ENCODE data around the gene IGLL5.
A peak's percentile ranks its signal among the peaks of the same experiment; 100 is the strongest.

Gene IGLL5

DNA sequence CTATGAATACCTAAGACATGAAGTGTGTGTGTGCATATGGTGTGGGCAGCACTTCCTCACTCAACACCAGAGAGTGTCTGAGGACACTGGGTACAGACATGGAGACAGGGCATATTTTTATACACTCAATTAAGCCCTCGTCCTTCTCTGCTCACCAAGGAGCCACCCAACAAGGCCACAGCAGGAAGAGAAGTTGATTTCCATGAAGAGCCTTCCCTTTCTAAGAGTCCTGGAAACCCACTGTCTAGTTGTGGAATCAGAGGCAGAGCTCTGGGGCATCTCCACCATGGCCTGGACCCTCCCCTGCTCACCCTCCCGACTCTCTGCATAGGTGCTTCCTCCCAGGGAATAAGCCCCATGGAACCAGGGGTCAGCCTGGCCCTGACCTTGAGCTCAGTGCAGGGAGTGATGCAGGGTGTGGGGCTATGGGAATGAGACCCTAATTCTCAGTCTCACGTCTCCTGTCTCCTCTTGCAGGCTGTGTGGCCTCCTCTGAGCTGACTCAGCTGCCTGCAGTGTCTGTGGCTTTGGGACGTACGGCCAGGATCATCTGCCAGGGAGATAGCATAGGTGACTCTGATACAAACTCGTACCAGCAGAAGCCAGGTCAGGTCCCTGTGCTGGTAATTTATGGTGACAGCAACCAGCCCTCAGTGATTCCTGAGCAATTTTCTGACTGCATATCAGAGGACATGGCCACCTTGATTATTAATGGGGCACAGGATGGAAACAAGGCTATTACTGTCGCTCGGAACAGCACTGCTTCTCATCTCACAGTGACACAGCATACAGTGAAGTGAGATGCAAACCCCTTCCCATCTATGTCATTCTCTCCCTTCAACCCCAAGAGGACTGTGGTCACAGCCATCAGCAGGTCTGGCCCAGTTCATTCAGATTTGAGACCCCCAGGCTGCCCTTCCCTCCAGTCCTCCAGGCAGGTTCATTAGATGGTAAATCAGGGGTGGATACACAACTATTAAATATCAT is 14.6 kb upstream of the IGLL5 start:
- Histone ChIP-seq H3K27ac (ENCODE audit: extremely low read depth, low read depth, low read length) (no peak overlapping the region), H3K4me3 (ENCODE audit: low read depth, low read length) (no peak overlapping the region), H3K4me1 (ENCODE audit: control insufficient read depth, insufficient read depth, low read length) (no peaks in the 10 kb centered on the region), H3K9me3 (ENCODE audit: control insufficient read depth, insufficient read depth, low read depth, low read length) (no peaks in the 10 kb centered on the region), H3K36me3 (ENCODE audit: control insufficient read depth in 2 of 2, insufficient read depth in 1 of 2, low read length in 2 of 2) (no peaks in the 10 kb centered on the region)
- CTCF ChIA-PET = interaction anchor here (0.6 to 4.7 kb wide), 10 partner anchors 11 to 218 kb away, joined by 3 to 32 read pairs (median 4); no protein-coding TSS in a partner anchor
- POLR2A ChIA-PET = no interaction called here
- TF ChIP-seq ZNF837 (tag by site-specific recombination; IDR thresholded peaks at IDR 0.05) = no peak
- no peak for TF ChIP-seq GLI2 (tag by site-specific recombination; IDR thresholded peaks at IDR 0.05; ENCODE audit: borderline replicate concordance, low read depth)
- TF ChIP-seq ZNF530 (tag by site-specific recombination; IDR thresholded peaks at IDR 0.05; ENCODE audit: low read depth) = no peak
- TF ChIP-seq ZNF792 (tag by site-specific recombination; IDR thresholded peaks at IDR 0.05) = no peak
- no peak for TF ChIP-seq ZNF776 (tag by site-specific recombination; IDR thresholded peaks at IDR 0.05; ENCODE audit: borderline replicate concordance)
- TF ChIP-seq, protein P1, sequence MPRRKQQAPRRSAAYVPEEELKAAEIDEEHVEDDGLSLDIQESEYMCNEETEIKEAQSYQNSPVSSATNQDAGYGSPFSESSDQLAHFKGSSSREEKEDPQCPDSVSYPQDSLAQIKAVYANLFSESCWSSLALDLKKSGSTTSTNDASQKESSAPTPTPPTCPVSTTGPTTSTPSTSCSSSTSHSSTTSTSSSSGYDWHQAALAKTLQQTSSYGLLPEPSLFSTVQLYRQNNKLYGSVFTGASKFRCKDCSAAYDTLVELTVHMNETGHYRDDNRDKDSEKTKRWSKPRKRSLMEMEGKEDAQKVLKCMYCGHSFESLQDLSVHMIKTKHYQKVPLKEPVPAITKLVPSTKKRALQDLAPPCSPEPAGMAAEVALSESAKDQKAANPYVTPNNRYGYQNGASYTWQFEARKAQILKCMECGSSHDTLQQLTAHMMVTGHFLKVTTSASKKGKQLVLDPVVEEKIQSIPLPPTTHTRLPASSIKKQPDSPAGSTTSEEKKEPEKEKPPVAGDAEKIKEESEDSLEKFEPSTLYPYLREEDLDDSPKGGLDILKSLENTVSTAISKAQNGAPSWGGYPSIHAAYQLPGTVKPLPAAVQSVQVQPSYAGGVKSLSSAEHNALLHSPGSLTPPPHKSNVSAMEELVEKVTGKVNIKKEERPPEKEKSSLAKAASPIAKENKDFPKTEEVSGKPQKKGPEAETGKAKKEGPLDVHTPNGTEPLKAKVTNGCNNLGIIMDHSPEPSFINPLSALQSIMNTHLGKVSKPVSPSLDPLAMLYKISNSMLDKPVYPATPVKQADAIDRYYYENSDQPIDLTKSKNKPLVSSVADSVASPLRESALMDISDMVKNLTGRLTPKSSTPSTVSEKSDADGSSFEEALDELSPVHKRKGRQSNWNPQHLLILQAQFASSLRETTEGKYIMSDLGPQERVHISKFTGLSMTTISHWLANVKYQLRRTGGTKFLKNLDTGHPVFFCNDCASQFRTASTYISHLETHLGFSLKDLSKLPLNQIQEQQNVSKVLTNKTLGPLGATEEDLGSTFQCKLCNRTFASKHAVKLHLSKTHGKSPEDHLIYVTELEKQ (tag by site-specific recombination; IDR thresholded peaks at IDR 0.05; ENCODE audit: borderline replicate concordance) = no peak
- TF ChIP-seq, protein P2, sequence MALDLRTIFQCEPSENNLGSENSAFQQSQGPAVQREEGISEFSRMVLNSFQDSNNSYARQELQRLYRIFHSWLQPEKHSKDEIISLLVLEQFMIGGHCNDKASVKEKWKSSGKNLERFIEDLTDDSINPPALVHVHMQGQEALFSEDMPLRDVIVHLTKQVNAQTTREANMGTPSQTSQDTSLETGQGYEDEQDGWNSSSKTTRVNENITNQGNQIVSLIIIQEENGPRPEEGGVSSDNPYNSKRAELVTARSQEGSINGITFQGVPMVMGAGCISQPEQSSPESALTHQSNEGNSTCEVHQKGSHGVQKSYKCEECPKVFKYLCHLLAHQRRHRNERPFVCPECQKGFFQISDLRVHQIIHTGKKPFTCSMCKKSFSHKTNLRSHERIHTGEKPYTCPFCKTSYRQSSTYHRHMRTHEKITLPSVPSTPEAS (tag by site-specific recombination; IDR thresholded peaks at IDR 0.05) = no peak
- TF ChIP-seq, protein P3, sequence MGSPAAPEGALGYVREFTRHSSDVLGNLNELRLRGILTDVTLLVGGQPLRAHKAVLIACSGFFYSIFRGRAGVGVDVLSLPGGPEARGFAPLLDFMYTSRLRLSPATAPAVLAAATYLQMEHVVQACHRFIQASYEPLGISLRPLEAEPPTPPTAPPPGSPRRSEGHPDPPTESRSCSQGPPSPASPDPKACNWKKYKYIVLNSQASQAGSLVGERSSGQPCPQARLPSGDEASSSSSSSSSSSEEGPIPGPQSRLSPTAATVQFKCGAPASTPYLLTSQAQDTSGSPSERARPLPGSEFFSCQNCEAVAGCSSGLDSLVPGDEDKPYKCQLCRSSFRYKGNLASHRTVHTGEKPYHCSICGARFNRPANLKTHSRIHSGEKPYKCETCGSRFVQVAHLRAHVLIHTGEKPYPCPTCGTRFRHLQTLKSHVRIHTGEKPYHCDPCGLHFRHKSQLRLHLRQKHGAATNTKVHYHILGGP (tag by site-specific recombination; IDR thresholded peaks at IDR 0.05) = no peak
- TF ChIP-seq ZNF768 (tag by site-specific recombination; IDR thresholded peaks at IDR 0.05) = no peak
- TF ChIP-seq ZNF23 (tag by site-specific recombination; IDR thresholded peaks at IDR 0.05; ENCODE audit: borderline replicate concordance) = no peak
- no peak for TF ChIP-seq ZNF580 (tag by site-specific recombination; IDR thresholded peaks at IDR 0.05)
- no peak for TF ChIP-seq ZNF529 (tag by site-specific recombination; IDR thresholded peaks at IDR 0.05; ENCODE audit: insufficient replicate concordance)
- no peak for TF ChIP-seq ZNF19 (tag by site-specific recombination; IDR thresholded peaks at IDR 0.05; ENCODE audit: low read depth)
- no peak for TF ChIP-seq ZNF292 (tag by site-specific recombination; IDR thresholded peaks at IDR 0.05; ENCODE audit: borderline replicate concordance, low read depth)

DNA sequence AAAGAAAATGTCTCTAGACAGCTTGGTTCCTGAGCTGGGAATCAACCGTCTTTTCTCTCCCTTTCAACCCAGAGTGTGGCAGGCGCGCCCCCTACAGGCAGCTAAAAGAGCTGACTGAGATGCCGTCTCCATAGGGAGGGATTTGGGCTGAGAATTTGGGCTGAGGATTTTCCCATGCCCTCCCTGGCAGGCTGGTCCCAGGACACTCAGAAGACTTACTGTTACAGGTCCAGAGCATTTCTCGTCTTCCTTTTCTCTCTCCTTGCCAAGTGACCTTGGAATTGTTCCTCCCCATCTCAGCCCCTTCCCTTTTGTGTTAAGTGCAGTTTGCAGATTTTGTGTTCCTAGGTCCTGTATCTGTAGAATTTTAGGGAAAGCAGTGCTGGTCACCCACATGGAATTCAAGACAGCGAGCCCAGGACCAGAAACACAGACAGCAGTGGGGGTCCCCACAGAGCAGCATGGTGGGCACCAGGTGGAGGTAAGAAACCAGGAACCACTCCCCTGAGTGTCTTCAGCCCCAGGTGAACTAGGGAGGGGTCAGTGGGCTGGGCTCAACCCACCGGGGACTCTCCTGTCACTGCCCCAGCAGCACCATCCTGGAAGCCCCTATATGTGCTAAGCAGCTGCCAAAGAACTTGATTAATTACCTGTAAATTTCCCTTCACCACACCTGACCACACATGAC is 9.9 kb upstream of the IGLL5 start:
- H3K27ac ChIP-seq (ENCODE audit: extremely low read depth, low read depth, low read length) = no peak overlapping the region
- no peaks in the 10 kb centered on the region for H3K4me1 ChIP-seq (ENCODE audit: control insufficient read depth, insufficient read depth, low read length)
- no peaks in the 10 kb centered on the region for H3K9me3 ChIP-seq (ENCODE audit: control insufficient read depth, insufficient read depth, low read depth, low read length)
- H3K36me3 ChIP-seq (ENCODE audit: control insufficient read depth in 2 of 2, insufficient read depth in 1 of 2, low read length in 2 of 2) = no peaks in the 10 kb centered on the region
- ChIA-PET CTCF (interaction anchor here (0.6 to 3.7 kb wide), 33 partner anchors 9 to 415 kb away, joined by 3 to 28 read pairs (median 4); no protein-coding TSS in a partner anchor), POLR2A (no interaction called here)
- no peak overlapping the region for H3K4me3 ChIP-seq (ENCODE audit: low read depth, low read length)
- TF ChIP-seq ZBTB11 (tag by site-specific recombination; conservative IDR thresholded peaks at IDR 0.05; ENCODE audit: low read depth) (no peak), ZNF423 (tag by site-specific recombination; IDR thresholded peaks at IDR 0.05) (no peak), ZFP69B (tag by site-specific recombination; IDR thresholded peaks at IDR 0.05) (no peak), ZNF654 (tag by site-specific recombination; IDR thresholded peaks at IDR 0.05; ENCODE audit: low read depth) (peak; percentile 76), ZBTB20 (tag by site-specific recombination; IDR thresholded peaks at IDR 0.05) (no peak), HOXA7 (CRISPR knock-in tag; IDR thresholded peaks at IDR 0.05; ENCODE audit: borderline replicate concordance) (no peak), ZBTB8A (tag by site-specific recombination; IDR thresholded peaks at IDR 0.05) (peak; percentile 94), ZNF677 (tag by site-specific recombination; IDR thresholded peaks at IDR 0.05) (no peak), ZNF391 (tag by site-specific recombination; IDR thresholded peaks at IDR 0.05; ENCODE audit: borderline replicate concordance, low read depth) (no peak)
